K562 (cell line): ENCODE results near the gene ATP6V0A1. TPM values are rescaled to one million over a fixed set of nuclear protein-coding genes. Genes with fewer than 3 reads are reported as not detected.

ENCODE experiments used
- ATAC-seq: fragments of 200-7000 bp; cut with Tn5 transposase; 3 replicates; pipeline ENCODE4 v1.9.1; 2020; ENCODE audit warnings: moderate library complexity
- BruUV-seq: library from RNA; stranded (reverse); fragments of 400-500 nt; replicated peaks from 2 replicates; lab custom pipeline; 2021; lab: Mats Ljungman, UMichigan
- CTCF ChIA-PET: fragments of 300-600 bp; formaldehyde crosslinking; extraction: SDS; loops from one replicate; lab custom pipeline; 2021; ENCODE audit warnings: low intra/inter-chr PET ratio; lab: Yijun Ruan, JAX
- POLR2A ChIA-PET: fragments of 300-600, 350-650 bp; sonication (Branson Sonifier 250); formaldehyde crosslinking; extraction: SDS; loops from one replicate; lab custom pipeline; 2021; ENCODE audit warnings: antibody characterized with exemption, inconsistent platforms; lab: Yijun Ruan, JAX
- DNase-seq, 4 experiments: peaks; one replicate each; pipeline versions ENCODE4 v3.0.0 to v3.0.0-alpha.2; 2011 to 2018; ENCODE audit warnings: low spot score in 3 of 4, mixed read lengths in 3 of 4; ENCODE audit errors: extremely low read depth in 1 of 4
- FAIRE-seq: peaks from 2 replicates; lab custom pipeline; 2011; peaks lifted over from hg19 to GRCh38; lab: Jason Lieb, UNC
- H2AFZ ChIP-seq: 2 replicates; pipeline ENCODE4 v1.6.0; 2011; ENCODE audit warnings: low read depth, low read length, control low read depth, inconsistent platforms
- H3K27ac ChIP-seq: fragments of 200-600 bp; 3 replicates; pipeline ENCODE4 v1.8.0; 2011; ENCODE audit warnings: low read depth, mild to moderate bottlenecking, control low read depth, inconsistent platforms, low read length, moderate library complexity, mixed read lengths; ENCODE audit errors: extremely low read depth
- H3K27me3 ChIP-seq, 2 experiments: fragments of 300-600 bp in 1 of 2; 2 replicates in 1 of 2; 3 replicates in 1 of 2; pipeline versions ENCODE4 v1.6.0 to v1.8.0; 2011; ENCODE audit warnings: inconsistent platforms in 2 of 2, low read length in 2 of 2, mild to moderate bottlenecking in 1 of 2, mixed read lengths in 1 of 2, moderate library complexity in 1 of 2; ENCODE audit not compliant: control insufficient read depth in 2 of 2, insufficient read depth in 2 of 2
- H3K36me3 ChIP-seq: fragments of 300-600 bp; 3 replicates; pipeline ENCODE4 v1.8.0; 2011; ENCODE audit warnings: mild to moderate bottlenecking, low read length, inconsistent platforms; ENCODE audit not compliant: control insufficient read depth, insufficient read depth
- H3K4me1 ChIP-seq, 2 experiments: fragments of 200-600 bp in 1 of 2; replicated peaks in 1 of 2; 2 replicates in 1 of 2; 3 replicates in 1 of 2; pipeline versions ENCODE4 v1.5.1 to v1.8.0; 2011; ENCODE audit warnings: inconsistent platforms in 2 of 2, low read length in 2 of 2, mild to moderate bottlenecking in 1 of 2, mixed read lengths in 1 of 2, moderate library complexity in 1 of 2; ENCODE audit not compliant: control insufficient read depth in 2 of 2, insufficient read depth in 2 of 2
- H3K4me2 ChIP-seq: 2 replicates; pipeline ENCODE4 v1.6.1; 2011; ENCODE audit warnings: low read length, control low read depth, inconsistent platforms, mixed read lengths; ENCODE audit not compliant: insufficient read depth
- H3K4me3 ChIP-seq: fragments of 200-600 bp; sonication (generic), shearing (Covaris generic); 2 replicates; pipeline ENCODE4 v1.5.1; 2016; ENCODE audit warnings: control low read depth, inconsistent platforms
- H3K79me2 ChIP-seq: fragments of 200-600 bp; 3 replicates; pipeline ENCODE4 v1.8.0; 2011; ENCODE audit warnings: low read length, inconsistent platforms; ENCODE audit not compliant: control insufficient read depth, insufficient read depth
- H3K9ac ChIP-seq, 2 experiments: 2 replicates each; pipeline versions ENCODE4 v1.6.0 to v1.6.1; 2011; ENCODE audit warnings: low read depth in 2 of 2, low read length in 2 of 2, control low read depth in 1 of 2, inconsistent platforms in 1 of 2, mild to moderate bottlenecking in 1 of 2, mixed read lengths in 1 of 2; ENCODE audit not compliant: insufficient read depth in 1 of 2
- H3K9me1 ChIP-seq: one replicate; pipeline ENCODE4 v1.6.0; 2011; ENCODE audit warnings: inconsistent platforms, mild to moderate bottlenecking, low read length, moderate library complexity; ENCODE audit not compliant: control insufficient read depth, insufficient read depth
- H3K9me3 ChIP-seq: replicated peaks from 2 replicates; pipeline ENCODE4 v1.5.1; 2011; ENCODE audit warnings: low read depth, low read length, inconsistent platforms; ENCODE audit not compliant: control insufficient read depth, insufficient read depth
- H4K20me1 ChIP-seq: replicated peaks from 2 replicates; pipeline ENCODE4 v1.6.1; 2011; ENCODE audit warnings: low read length, inconsistent platforms, mixed read lengths; ENCODE audit not compliant: control insufficient read depth, insufficient read depth
- CBX8 ChIP-seq: fragments of 200-600 bp; sonication (generic); IDR thresholded peaks from 2 replicates; pipeline ENCODE4 v1.6.1; 2012; ENCODE audit warnings: borderline replicate concordance, mixed run types, low read depth, mild to moderate bottlenecking, moderate library complexity, mixed read lengths, low read length, control low read depth, inconsistent platforms; ENCODE audit not compliant: poor library complexity, severe bottlenecking; ENCODE audit errors: extremely low read depth
- JUND ChIP-seq, 2 experiments: IDR thresholded peaks; 2 replicates in 1 of 2; 3 replicates in 1 of 2; pipeline ENCODE4 v1.6.1; 2011; ENCODE audit warnings: borderline replicate concordance in 2 of 2, low read depth in 2 of 2, low read length in 2 of 2, improper control_type of control experiment in 1 of 2, missing biosample characterization in 1 of 2, missing genetic modification characterization in 1 of 2, missing genetic modification reagents in 1 of 2
- LCOR ChIP-seq: sonication (generic); formaldehyde crosslinking; IDR thresholded peaks from 2 replicates; pipeline ENCODE4 v1.8.0; 2022; ENCODE audit warnings: mild to moderate bottlenecking, missing genetic modification reagents
- PRDM10 ChIP-seq: fragments of 450-650 bp; IDR thresholded peaks from 2 replicates; pipeline ENCODE4 v1.6.1; 2018; ENCODE audit not compliant: partially characterized antibody
- YBX1 ChIP-seq: fragments of 450-650 bp; IDR thresholded peaks from 2 replicates; pipeline ENCODE4 v1.7.1; 2016; ENCODE audit warnings: mild to moderate bottlenecking
- ZNF695 ChIP-seq: fragments of 450-650 bp; formaldehyde crosslinking; IDR thresholded peaks from 2 replicates; pipeline ENCODE4 v1.4.0; 2020; ENCODE audit warnings: mild to moderate bottlenecking, moderate library complexity
- WGBS: fragments of 100-300 bp; shearing (Covaris generic); methylation state at CpG from one replicate; pipeline ENCODE4 v1.1.6; 2016; ENCODE audit warnings: low coverage, mixed read lengths; ENCODE audit not compliant: insufficient coverage; ENCODE audit errors: missing lambda C conversion rate; 5-methylcytosine and 5-hydroxymethylcytosine counted together
- in situ Hi-C: fragments of 300-500 bp; cut with MboI; formaldehyde crosslinking; loops from 4 replicates; pipeline ENCODE4 v1.15.0; 2018; ENCODE audit warnings: inconsistent platforms, mixed read lengths
- intact Hi-C: fragments of 100-400 bp; cut with micrococcal nuclease; formaldehyde crosslinking; loops from 2 replicates; pipeline ENCODE4 v1.14.2; 2022
- polyA plus RNA-seq, 8 experiments: library from polyadenylated mRNA; depleted of rRNA in 4 of 8; stranded (reverse) in 5 of 8; unstranded in 3 of 8; fragments of >200 nt; fragmentation: Nextera tagmentation in 2 of 8; fragmentation: Illumina TruSeq in 1 of 8; extraction: Ambion mirVana in 2 of 8; extraction: Trizol in 1 of 8; gene quantifications; 2 replicates each; pipeline versions ENCODE4 v1.2.1 to v1.2.3, GENCODE V29; 2011 to 2014; ENCODE audit warnings: inconsistent platforms in 1 of 8, missing spikeins in 1 of 8
- total RNA-seq, 7 experiments: library from RNA; depleted of rRNA in 6 of 7; stranded (reverse); fragments of >200 nt in 6 of 7; fragmentation: Illumina TruSeq in 2 of 7; extraction: Trizol in 2 of 7; gene quantifications; 2 replicates each; pipeline versions ENCODE4 v1.2.1 to v1.2.3, GENCODE V29; 2011 to 2021; ENCODE audit warnings: low replicate concordance in 1 of 7

Gene ATP6V0A1
- total and polyA plus RNA-seq, 9 of the 15 experiments (the other 6 are each of a cell fraction or from before 2014, with no cell fraction given) = 11.8 to 158 (median 75.5) TPM

- intact Hi-C loops (no loop called here), in situ Hi-C loops (loop anchor here (5.0 kb wide), 2 partner anchors 103 to 203 kb away; partner anchors contain the start of gene CAVIN1)
- FAIRE-seq (no peak), ATAC-seq (no peak), DNase-seq (no peak)
- Histone ChIP-seq H4K20me1 (no peaks in the 10 kb centered on the region), H3K9me3 (no peaks in the 10 kb centered on the region), H3K4me2 (no peak overlapping the region), H3K27me3 (no peaks in the 10 kb centered on the region), H3K79me2 (no peaks in the 10 kb centered on the region), H3K4me1 (peaks cover 25 to 57% of the 10 kb centered on the region in 2 experiments), H3K9me1 (no peaks in the 10 kb centered on the region), H3K36me3 (peaks cover 33% of the 10 kb centered on the region; the same call in 2 of the 3 replicates), H3K27ac (no peak overlapping the region), H3K4me3 (no peak overlapping the region), H2AFZ (no peak overlapping the region), H3K9ac (no peak overlapping the region)
- no TSS peak for BruUV-seq
- CTCF ChIA-PET = no interaction called here
- 50% methylated on average over 2 of the region's 2 CpGs for WGBS
- POLR2A ChIA-PET = interaction anchor here (0.7 to 1.6 kb wide), 4 partner anchors 11 to 208 kb away, joined by 3 to 4 read pairs (median 3); partner anchors contain the start of gene NAGLU
- no peak for TF ChIP-seq ZNF695 (CRISPR knock-in tag)
- no peak for TF ChIP-seq PRDM10
- no peak for TF ChIP-seq JUND (IDR thresholded peaks at IDR 0.05; ENCODE audit: borderline replicate concordance, low read depth, low read length)
- TF ChIP-seq JUND (tag; IDR thresholded peaks at IDR 0.05; ENCODE audit: borderline replicate concordance, low read depth, low read length) = no peak
- no peak for TF ChIP-seq CBX8
- no peak for TF ChIP-seq YBX1
- no peak for TF ChIP-seq LCOR (CRISPR knock-in tag)
These were observed 66.5 kb downstream of the ATP6V0A1 start for GRCh38 chr17:42525221-42525620.
